B cell (primary cell): Measurements from ENCODE around the gene PRKCA. TPM values are rescaled to one million over a fixed set of nuclear protein-coding genes. Genes with fewer than 3 reads are reported as not detected.

ENCODE experiments used
- ATAC-seq: fragments of 200-7000 bp; cut with Tn5 transposase; one replicate; pipeline ENCODE4 v1.10.0; 2021; ENCODE audit warnings: low read depth, mild to moderate bottlenecking, moderate number of reproducible peaks, moderate library complexity
- CTCF ChIA-PET: fragments of 350-600 bp; sonication (Branson Sonifier 250); formaldehyde crosslinking; loops from one replicate; lab custom pipeline; 2021; ENCODE audit warnings: antibody characterized with exemption, inconsistent platforms; lab: Charles Lee
- POLR2A ChIA-PET: fragments of 350-600 bp; sonication (Branson Sonifier 250); formaldehyde crosslinking; loops from one replicate; lab custom pipeline; 2021; ENCODE audit warnings: antibody characterized with exemption; lab: Charles Lee
- DNase-seq: peaks from one replicate; pipeline ENCODE4 v3.0.0; 2013
- H2AFZ ChIP-seq: 2 replicates; pipeline ENCODE4 v1.6.1; 2012; ENCODE audit warnings: mild to moderate bottlenecking, low read depth, low read length; ENCODE audit not compliant: insufficient read depth, poor library complexity, severe bottlenecking
- H3K27ac ChIP-seq, 2 donors: 1 replicate in 1 of 2; 2 replicates in 1 of 2; pipeline ENCODE4 v1.5.1; 2012 to 2013; ENCODE audit warnings: low read length in 2 of 2, mild to moderate bottlenecking in 2 of 2, moderate library complexity in 1 of 2
- H3K27me3 ChIP-seq, 4 experiments: fragments of 200-600 bp in 1 of 4; sonication (generic) in 1 of 4; replicated peaks in 1 of 4; 1 replicate in 2 of 4; 2 replicates in 2 of 4; pipeline versions ENCODE4 v1.6.1 to v1.7.0; 2013 to 2016; ENCODE audit warnings: low read length in 3 of 4, mild to moderate bottlenecking in 2 of 4, mixed read lengths in 1 of 4, moderate library complexity in 1 of 4; ENCODE audit not compliant: insufficient read depth in 4 of 4, control insufficient read depth in 3 of 4; ENCODE audit errors: control extremely low read depth in 1 of 4
- H3K36me3 ChIP-seq, 2 experiments: replicated peaks in 1 of 2; 1 replicate in 1 of 2; 2 replicates in 1 of 2; pipeline versions ENCODE4 v1.6.1 to v1.7.1; 2013; ENCODE audit warnings: low read length in 1 of 2; ENCODE audit not compliant: insufficient read depth in 2 of 2, control insufficient read depth in 1 of 2; ENCODE audit errors: control extremely low read depth in 1 of 2, extremely low read depth in 1 of 2
- H3K4me1 ChIP-seq, 2 donors: fragments of 200-600 bp in 1 of 2; sonication (generic) in 1 of 2; 1 replicate in 1 of 2; 2 replicates in 1 of 2; pipeline versions ENCODE4 v1.5.1 to v1.6.1; 2013 to 2017; ENCODE audit warnings: low read length in 2 of 2; ENCODE audit not compliant: control insufficient read depth in 2 of 2, insufficient read depth in 2 of 2
- H3K4me2 ChIP-seq: replicated peaks from 2 replicates; pipeline ENCODE3; 2012; ENCODE audit warnings: mild to moderate bottlenecking, low read depth, low read length; ENCODE audit not compliant: poor library complexity, severe bottlenecking
- H3K4me3 ChIP-seq, 5 experiments: fragments of 200-600 bp in 1 of 5; sonication (generic) in 1 of 5; 1 replicate in 3 of 5; 2 replicates in 2 of 5; pipeline versions ENCODE4 v1.5.1 to v1.7.0; 2011 to 2016; ENCODE audit warnings: low read length in 4 of 5, mild to moderate bottlenecking in 4 of 5, low read depth in 2 of 5, control low read depth in 1 of 5, moderate library complexity in 1 of 5; ENCODE audit not compliant: insufficient read depth in 1 of 5; ENCODE audit errors: control extremely low read depth in 1 of 5, extremely low read depth in 1 of 5
- H3K79me2 ChIP-seq: fragments of 200-600 bp; sonication (generic); one replicate; pipeline ENCODE4 v1.6.0; 2016; ENCODE audit warnings: low read length; ENCODE audit not compliant: control insufficient read depth, insufficient read depth
- H3K9ac ChIP-seq: fragments of 200-600 bp; sonication (generic); 2 replicates; pipeline ENCODE4 v1.6.1; 2017; ENCODE audit warnings: mild to moderate bottlenecking, low read length, moderate library complexity
- H3K9me3 ChIP-seq, 3 donors: one replicate each; pipeline versions ENCODE4 v1.6.1 to v1.7.1; 2013; ENCODE audit warnings: low read length in 2 of 3; ENCODE audit not compliant: control insufficient read depth in 2 of 3, insufficient read depth in 1 of 3; ENCODE audit errors: control extremely low read depth in 1 of 3
- H4K20me1 ChIP-seq: 2 replicates; pipeline ENCODE4 v1.6.0; 2012; ENCODE audit warnings: mild to moderate bottlenecking, low read length; ENCODE audit not compliant: insufficient read depth, control insufficient read depth, poor library complexity, severe bottlenecking
- H3K27ac Mint-ChIP-seq: one replicate; pipeline ENCODE4 v1.8.0; 2021; ENCODE audit warnings: mixed read lengths
- H3K27me3 Mint-ChIP-seq: one replicate; pipeline ENCODE4 v1.8.0; 2021; ENCODE audit warnings: mixed read lengths
- H3K4me1 Mint-ChIP-seq: one replicate; pipeline ENCODE4 v1.8.0; 2021; ENCODE audit warnings: mixed read lengths
- H3K4me3 Mint-ChIP-seq: one replicate; pipeline ENCODE4 v1.8.0; 2021; ENCODE audit warnings: mixed read lengths
- H3K9me3 Mint-ChIP-seq: one replicate; pipeline ENCODE4 v1.8.0; 2022; ENCODE audit warnings: mixed read lengths; ENCODE audit not compliant: insufficient read depth
- EZH2 ChIP-seq: IDR thresholded peaks from 2 replicates; pipeline ENCODE4 v1.6.1; 2012; ENCODE audit warnings: borderline replicate concordance, low read depth, mild to moderate bottlenecking, moderate library complexity, low read length; ENCODE audit not compliant: insufficient read depth, poor library complexity, severe bottlenecking
- WGBS: methylation state at CpG from one replicate; pipeline ENCODE4 v1.1.5; 2013; ENCODE audit warnings: missing lambda C conversion rate; ENCODE audit not compliant: insufficient coverage; 5-methylcytosine and 5-hydroxymethylcytosine counted together
- intact Hi-C: fragments of 100-400 bp; cut with micrococcal nuclease; formaldehyde crosslinking; loops from one replicate; pipeline ENCODE4 v1.10.0; 2022
- polyA plus RNA-seq: library from polyadenylated mRNA; depleted of rRNA; stranded (reverse); fragments of >200 nt; gene quantifications from 2 replicates; pipeline ENCODE4 v1.2.3, GENCODE V29; 2012
- total RNA-seq, 2 donors: library from RNA; stranded (reverse); fragments of 120-200 nt in 1 of 2; gene quantifications; 1 replicate in 1 of 2; 2 replicates in 1 of 2; pipeline versions ENCODE4 v1.2.3 to v1.2.4, GENCODE V29; 2013 to 2022
- TF ChIP-seq, protein P1 (sequence below): fragments of 200-600 bp; IDR thresholded peaks from one replicate; pipeline ENCODE4 v1.8.0; 2022; ENCODE audit warnings: antibody characterized with exemption, mild to moderate bottlenecking

PRKCA gene
- total and polyA plus RNA-seq, 2 donors (not counting 1 experiment from before 2014, with no cell fraction given): 0.33 to 7.7 TPM

DNA sequence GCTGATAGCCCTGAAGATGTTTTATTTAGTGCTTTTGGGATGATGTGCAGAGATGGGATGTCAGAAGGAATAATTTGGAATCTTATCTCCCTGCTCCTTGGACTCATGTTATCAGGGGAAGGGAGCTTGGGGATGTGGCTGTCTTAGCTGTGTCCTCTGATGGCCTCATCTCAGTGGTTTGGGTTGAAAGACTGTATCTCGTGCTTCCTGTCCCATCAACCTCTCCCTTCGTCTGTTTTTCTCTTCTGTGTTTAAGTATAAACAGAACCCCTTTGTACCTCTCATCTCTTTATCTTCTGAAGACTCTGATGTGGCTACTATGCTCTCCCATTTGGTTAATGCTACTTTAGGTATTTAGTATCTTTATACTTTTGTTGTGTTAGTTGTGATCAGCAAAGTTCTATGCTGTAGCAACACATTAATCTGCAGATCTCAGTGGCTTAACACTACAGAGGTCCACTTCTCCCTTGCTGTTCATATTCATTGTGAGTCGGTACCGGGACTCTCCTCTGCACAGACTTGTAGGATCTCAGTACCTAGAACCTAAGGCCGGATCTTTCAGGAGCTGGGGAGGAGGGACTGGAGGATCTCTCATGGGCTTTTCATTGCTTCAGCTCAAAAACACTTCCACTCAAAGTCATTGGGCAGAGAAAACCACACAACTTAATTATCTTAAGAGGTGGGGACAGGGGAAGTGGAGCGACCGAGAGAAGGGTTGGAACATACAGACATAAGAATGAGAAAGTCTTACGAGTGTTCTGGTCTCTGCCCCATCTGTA lies 28.8 kb downstream of the PRKCA start:
- no peak overlapping the region for H2AFZ ChIP-seq
- Mint-ChIP-seq H3K27ac (no peak overlapping the region), H3K4me3 (no peak overlapping the region), H3K4me1 (no peaks in the 10 kb centered on the region), H3K27me3 (no peaks in the 10 kb centered on the region), H3K9me3 (no peaks in the 10 kb centered on the region)
- no peaks in the 10 kb centered on the region for H4K20me1 ChIP-seq
- no peaks in the 10 kb centered on the region for H3K36me3 ChIP-seq
- ChIA-PET CTCF (interaction anchor here (1.6 kb wide), 1 partner anchor 11 kb away, joined by 4 read pairs; no protein-coding TSS in a partner anchor), POLR2A (no interaction called here)
- no peaks in the 10 kb centered on the region for H3K9me3 ChIP-seq
- H3K9ac ChIP-seq: no peak overlapping the region
- 67% methylated on average over 2 of the region's 8 CpGs for WGBS
- H3K4me1 ChIP-seq: no peaks in the 10 kb centered on the region
- intact Hi-C loops: no loop called here
- no peak overlapping the region for H3K4me3 ChIP-seq
- no peak overlapping the region for H3K27ac ChIP-seq
- no peak overlapping the region for H3K4me2 ChIP-seq
- H3K79me2 ChIP-seq: no peaks in the 10 kb centered on the region
- no peak for ATAC-seq
- DNase-seq: no peak
- TF ChIP-seq, protein P1, sequence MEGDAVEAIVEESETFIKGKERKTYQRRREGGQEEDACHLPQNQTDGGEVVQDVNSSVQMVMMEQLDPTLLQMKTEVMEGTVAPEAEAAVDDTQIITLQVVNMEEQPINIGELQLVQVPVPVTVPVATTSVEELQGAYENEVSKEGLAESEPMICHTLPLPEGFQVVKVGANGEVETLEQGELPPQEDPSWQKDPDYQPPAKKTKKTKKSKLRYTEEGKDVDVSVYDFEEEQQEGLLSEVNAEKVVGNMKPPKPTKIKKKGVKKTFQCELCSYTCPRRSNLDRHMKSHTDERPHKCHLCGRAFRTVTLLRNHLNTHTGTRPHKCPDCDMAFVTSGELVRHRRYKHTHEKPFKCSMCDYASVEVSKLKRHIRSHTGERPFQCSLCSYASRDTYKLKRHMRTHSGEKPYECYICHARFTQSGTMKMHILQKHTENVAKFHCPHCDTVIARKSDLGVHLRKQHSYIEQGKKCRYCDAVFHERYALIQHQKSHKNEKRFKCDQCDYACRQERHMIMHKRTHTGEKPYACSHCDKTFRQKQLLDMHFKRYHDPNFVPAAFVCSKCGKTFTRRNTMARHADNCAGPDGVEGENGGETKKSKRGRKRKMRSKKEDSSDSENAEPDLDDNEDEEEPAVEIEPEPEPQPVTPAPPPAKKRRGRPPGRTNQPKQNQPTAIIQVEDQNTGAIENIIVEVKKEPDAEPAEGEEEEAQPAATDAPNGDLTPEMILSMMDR: no peak
- H3K27me3 ChIP-seq: no peaks in the 10 kb centered on the region

DNA sequence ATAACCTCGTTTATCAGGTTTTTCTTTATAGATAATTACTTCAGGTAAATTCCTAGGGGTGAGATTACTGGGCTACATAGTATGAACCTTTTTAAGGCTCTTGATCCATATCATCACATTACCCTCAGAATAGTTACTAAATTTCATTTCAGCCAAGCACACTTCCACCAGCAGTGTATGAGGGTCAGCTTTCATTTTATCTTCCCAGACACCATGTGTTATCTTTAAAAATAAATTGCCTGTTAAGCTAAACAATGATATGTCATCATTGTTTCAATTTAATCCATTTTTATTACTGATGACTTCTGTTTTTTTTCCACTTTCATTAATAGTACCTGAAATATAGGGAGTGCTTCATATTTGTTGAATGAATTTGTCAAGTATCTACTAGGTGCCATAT lies 33.4 kb downstream of the PRKCA start:
- H3K4me3 Mint-ChIP-seq: no peak overlapping the region
- H3K27me3 Mint-ChIP-seq: no peaks in the 10 kb centered on the region
- no peak for ATAC-seq
- Histone ChIP-seq H3K27me3 (no peaks in the 10 kb centered on the region), H3K4me3 (no peak overlapping the region), H4K20me1 (no peaks in the 10 kb centered on the region), H3K4me1 (no peaks in the 10 kb centered on the region), H3K9me3 (no peaks in the 10 kb centered on the region), H3K36me3 (no peaks in the 10 kb centered on the region), H3K4me2 (no peak overlapping the region), H3K27ac (no peak overlapping the region), H2AFZ (no peak overlapping the region), H3K9ac (no peak overlapping the region), H3K79me2 (no peaks in the 10 kb centered on the region)
- ChIA-PET POLR2A (no interaction called here), CTCF (no interaction called here)
- no peak for DNase-seq
- no CpG with 5 or more reads among the region's 1 CpG for WGBS
- no peaks in the 10 kb centered on the region for H3K9me3 Mint-ChIP-seq
- intact Hi-C loops: no loop called here
- TF ChIP-seq, protein P1: no peak
- TF ChIP-seq EZH2: no peak
- H3K27ac Mint-ChIP-seq: no peak overlapping the region
- no peaks in the 10 kb centered on the region for H3K4me1 Mint-ChIP-seq
